Mucosa of rectum (tissue), 2 donors: ENCODE measurements around the gene PAPSS2.

Source experiments
- H3K27ac ChIP-seq, 2 donors: one replicate each; pipeline ENCODE4 v1.7.0; 2013; ENCODE audit warnings: inconsistent platforms in 2 of 2, low read depth in 2 of 2, low read length in 2 of 2
- H3K27me3 ChIP-seq, 2 donors: one replicate each; pipeline ENCODE4 v1.7.0; 2013; ENCODE audit warnings: low read length in 2 of 2; ENCODE audit not compliant: control insufficient read depth in 2 of 2, insufficient read depth in 2 of 2
- H3K36me3 ChIP-seq, 2 donors: one replicate each; pipeline ENCODE4 v1.7.0; 2013; ENCODE audit warnings: low read length in 2 of 2; ENCODE audit not compliant: control insufficient read depth in 2 of 2, insufficient read depth in 2 of 2
- H3K4me1 ChIP-seq, 2 donors: one replicate each; pipeline ENCODE4 v1.7.0; 2013; ENCODE audit warnings: low read length in 2 of 2, mild to moderate bottlenecking in 1 of 2; ENCODE audit not compliant: control insufficient read depth in 2 of 2, insufficient read depth in 2 of 2
- H3K4me3 ChIP-seq, 2 donors: one replicate each; pipeline ENCODE4 v1.7.0; 2013; ENCODE audit warnings: low read length in 2 of 2
- H3K9ac ChIP-seq, 2 donors: one replicate each; pipeline ENCODE4 v1.7.0; 2013; ENCODE audit warnings: low read length in 2 of 2, low read depth in 1 of 2, mild to moderate bottlenecking in 1 of 2
- H3K9me3 ChIP-seq, 2 donors: one replicate each; pipeline ENCODE4 v1.7.0; 2013; ENCODE audit warnings: low read length in 2 of 2; ENCODE audit not compliant: control insufficient read depth in 2 of 2
- donor health status: healthy.
- donor health status: Normal muscosa, but diverticular disease.

PAPSS2 gene

DNA sequence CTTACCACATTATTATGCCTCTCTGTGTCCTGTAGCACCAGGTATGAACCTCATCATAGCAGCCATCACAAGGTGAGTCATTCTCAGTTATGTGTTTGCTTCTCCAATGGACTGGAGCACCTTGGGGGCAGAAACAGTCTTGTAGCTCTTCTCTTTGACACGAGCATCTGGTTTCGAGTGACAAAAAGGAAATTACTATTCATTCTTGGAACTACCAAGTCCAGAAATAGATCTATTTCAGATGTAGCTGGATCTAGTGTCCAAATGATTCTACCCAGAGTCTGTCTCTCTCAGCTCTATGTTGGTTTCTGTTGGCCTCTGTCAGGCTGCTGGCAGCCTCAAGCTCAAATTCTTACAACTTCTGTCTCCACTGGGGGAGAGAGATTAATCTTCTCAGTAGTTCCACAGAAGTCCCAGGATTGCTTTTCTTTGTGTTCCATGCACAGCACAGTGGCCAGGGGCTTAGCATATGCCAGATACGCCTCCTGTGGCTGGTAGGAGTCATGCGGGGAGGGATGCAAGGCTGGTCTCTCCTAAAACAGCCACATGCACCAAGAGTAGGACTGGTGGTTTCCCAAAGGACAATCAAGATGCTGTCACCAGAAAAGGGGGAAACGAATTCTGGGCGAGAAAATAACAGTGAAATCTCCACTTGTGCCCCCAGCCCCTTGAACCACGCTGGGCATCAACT is 37.2 kb upstream of the PAPSS2 start:
- no peaks in the 10 kb centered on the region for H3K27me3 ChIP-seq
- H3K9ac ChIP-seq = no peak overlapping the region
- H3K9me3 ChIP-seq = no peaks in the 10 kb centered on the region
- no peaks in the 10 kb centered on the region for H3K36me3 ChIP-seq
- no peak overlapping the region for H3K4me3 ChIP-seq
- H3K4me1 ChIP-seq = peaks cover 2 to 11% of the 10 kb centered on the region in 2 donors
- no peak overlapping the region for H3K27ac ChIP-seq

DNA sequence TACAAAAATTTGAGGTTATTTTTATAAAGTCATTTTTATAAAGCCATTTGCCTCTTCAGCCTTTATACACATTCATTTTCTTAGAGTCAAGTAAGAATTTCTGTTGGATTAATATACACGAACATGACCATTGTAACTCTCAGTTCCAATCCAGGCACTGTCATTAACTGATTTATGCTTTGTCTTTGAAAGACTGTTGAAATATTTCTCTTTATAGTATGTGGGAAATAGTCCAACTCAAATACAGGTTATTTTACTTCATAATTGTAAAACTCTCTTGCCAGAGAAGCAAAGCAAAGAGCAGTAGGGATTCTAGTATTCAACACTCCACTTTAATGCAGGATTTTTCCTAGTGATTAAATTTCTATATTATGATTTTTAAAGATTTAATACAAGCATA is 36.5 kb upstream of the PAPSS2 start:
- Histone ChIP-seq H3K9me3 (no peaks in the 10 kb centered on the region), H3K27me3 (no peaks in the 10 kb centered on the region), H3K4me1 (peaks cover 2 to 11% of the 10 kb centered on the region in 2 donors), H3K9ac (no peak overlapping the region), H3K27ac (no peak overlapping the region), H3K36me3 (no peaks in the 10 kb centered on the region), H3K4me3 (no peak overlapping the region)

DNA sequence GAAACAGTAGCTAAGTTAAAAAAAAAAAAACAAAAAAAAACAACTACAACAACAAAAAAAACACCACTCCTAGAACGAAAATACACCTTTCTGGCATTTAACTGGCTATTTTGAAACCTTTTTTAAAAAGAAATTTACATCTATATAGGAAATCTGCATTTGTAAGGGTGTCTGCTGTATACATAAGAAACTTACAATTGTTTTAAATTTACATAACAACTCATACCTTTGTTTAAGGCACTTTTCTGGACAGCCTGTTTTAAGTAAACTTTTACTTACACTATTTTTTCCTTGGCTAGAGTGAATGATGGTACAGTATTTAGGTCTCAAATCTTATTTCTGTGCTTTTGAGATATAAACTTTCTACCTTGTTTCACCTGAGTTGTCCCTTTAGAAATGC is 34.0 kb upstream of the PAPSS2 start:
- H3K9ac ChIP-seq = no peak overlapping the region
- no peak overlapping the region for H3K4me3 ChIP-seq
- no peak overlapping the region for H3K27ac ChIP-seq
- H3K9me3 ChIP-seq = no peaks in the 10 kb centered on the region
- no peaks in the 10 kb centered on the region for H3K27me3 ChIP-seq
- H3K36me3 ChIP-seq = no peaks in the 10 kb centered on the region
- peaks cover 0 to 2% of the 10 kb centered on the region in 2 donors for H3K4me1 ChIP-seq

DNA sequence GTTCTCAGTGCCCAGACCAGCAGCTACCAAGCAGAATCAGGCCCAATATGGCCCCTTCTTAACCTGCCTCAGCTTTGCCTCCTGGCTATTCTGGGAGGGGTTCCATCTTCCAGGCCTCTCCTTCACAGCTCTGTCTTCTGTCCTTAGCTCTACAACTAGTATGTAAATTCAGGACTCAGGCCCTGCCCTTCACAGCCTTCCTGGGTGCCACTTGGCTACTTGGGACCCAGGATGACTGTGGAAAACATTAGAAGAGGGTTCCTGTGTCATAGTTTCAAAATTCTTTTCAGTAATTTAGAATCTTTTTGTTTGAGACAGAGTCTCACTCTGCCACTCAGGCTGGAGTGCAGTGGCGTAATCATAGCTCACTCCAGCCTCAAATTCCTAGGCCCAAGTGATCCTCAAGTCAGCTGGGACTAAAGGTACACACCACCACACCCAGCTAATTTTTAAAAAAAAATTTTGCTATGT is 33.2 kb upstream of the PAPSS2 start:
- no peak overlapping the region for H3K27ac ChIP-seq
- no peaks in the 10 kb centered on the region for H3K36me3 ChIP-seq
- H3K4me3 ChIP-seq = no peak overlapping the region
- no peaks in the 10 kb centered on the region for H3K9me3 ChIP-seq
- H3K9ac ChIP-seq = no peak overlapping the region
- no peaks in the 10 kb centered on the region for H3K27me3 ChIP-seq
- peaks cover 0 to 2% of the 10 kb centered on the region in 2 donors for H3K4me1 ChIP-seq

DNA sequence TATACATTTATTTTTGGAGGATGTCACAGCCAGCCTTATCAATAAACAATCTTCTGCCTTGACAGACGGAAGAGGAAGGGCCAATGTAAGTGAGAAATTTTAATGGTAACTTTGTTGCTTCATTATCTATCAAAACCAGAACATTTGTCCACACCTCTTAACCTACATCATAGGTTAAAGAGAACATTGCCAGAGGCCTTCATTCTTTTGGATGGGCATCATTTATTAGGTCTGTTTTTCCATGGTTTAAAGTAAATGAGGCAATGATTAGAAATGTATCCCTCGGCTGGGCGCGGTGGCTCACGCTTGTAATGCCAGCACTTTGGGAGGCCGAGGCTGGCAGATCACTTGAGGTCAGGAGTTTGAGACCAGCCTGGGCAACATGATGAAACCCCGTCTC is 29.5 kb upstream of the PAPSS2 start:
- H3K9me3 ChIP-seq = no peaks in the 10 kb centered on the region
- no peak overlapping the region for H3K9ac ChIP-seq
- no peaks in the 10 kb centered on the region for H3K27me3 ChIP-seq
- H3K27ac ChIP-seq = no peak overlapping the region
- no peaks in the 10 kb centered on the region for H3K4me1 ChIP-seq
- H3K36me3 ChIP-seq = no peaks in the 10 kb centered on the region
- H3K4me3 ChIP-seq = no peak overlapping the region

DNA sequence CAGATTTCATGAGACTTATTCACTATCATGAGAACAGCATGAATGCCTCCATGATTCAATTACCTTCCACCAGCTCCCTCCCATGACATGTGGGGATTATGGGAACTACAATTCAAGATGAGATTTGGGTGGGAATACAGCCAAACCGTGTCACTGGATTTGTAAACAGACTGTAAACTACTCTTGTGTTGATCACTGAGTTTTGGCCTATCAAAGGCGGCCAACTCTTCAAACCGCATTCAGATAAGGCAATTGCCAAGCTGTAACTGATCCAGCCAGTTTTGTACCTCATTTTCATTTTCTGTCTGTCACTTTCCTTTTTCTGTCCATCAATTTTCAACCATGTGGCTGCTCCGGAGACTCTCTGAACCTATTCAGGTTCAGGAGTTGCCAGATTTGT is 27.2 kb upstream of the PAPSS2 start:
- no peaks in the 10 kb centered on the region for H3K27me3 ChIP-seq
- no peaks in the 10 kb centered on the region for H3K9me3 ChIP-seq
- no peak overlapping the region for H3K9ac ChIP-seq
- H3K36me3 ChIP-seq = no peaks in the 10 kb centered on the region
- no peak overlapping the region for H3K27ac ChIP-seq
- no peak overlapping the region for H3K4me3 ChIP-seq
- peaks cover 0 to 3% of the 10 kb centered on the region in 2 donors for H3K4me1 ChIP-seq

DNA sequence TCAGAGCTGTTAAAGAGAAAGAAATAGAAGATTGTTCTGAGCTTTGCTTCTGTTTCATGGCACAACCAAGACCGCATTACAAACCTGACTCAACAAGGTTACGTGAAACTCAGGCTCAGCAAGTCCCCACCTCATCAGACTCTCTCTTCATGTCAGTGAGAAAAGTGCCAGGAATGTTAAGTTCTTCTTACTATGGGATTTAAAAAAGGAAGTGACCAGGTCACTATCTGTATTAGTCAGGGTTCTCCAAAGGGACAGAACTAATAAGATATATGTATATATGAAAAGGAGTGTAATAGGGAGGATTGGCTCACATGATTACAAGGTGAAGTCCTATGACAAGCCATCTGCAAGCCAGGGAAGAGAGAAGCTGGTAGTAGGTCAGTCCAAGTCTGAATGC is 25.4 kb upstream of the PAPSS2 start:
- H3K4me1 ChIP-seq = peaks cover 0 to 3% of the 10 kb centered on the region in 2 donors
- no peak overlapping the region for H3K27ac ChIP-seq
- H3K27me3 ChIP-seq = no peaks in the 10 kb centered on the region
- no peak overlapping the region for H3K4me3 ChIP-seq
- H3K36me3 ChIP-seq = no peaks in the 10 kb centered on the region
- H3K9ac ChIP-seq = no peak overlapping the region
- H3K9me3 ChIP-seq = no peaks in the 10 kb centered on the region

DNA sequence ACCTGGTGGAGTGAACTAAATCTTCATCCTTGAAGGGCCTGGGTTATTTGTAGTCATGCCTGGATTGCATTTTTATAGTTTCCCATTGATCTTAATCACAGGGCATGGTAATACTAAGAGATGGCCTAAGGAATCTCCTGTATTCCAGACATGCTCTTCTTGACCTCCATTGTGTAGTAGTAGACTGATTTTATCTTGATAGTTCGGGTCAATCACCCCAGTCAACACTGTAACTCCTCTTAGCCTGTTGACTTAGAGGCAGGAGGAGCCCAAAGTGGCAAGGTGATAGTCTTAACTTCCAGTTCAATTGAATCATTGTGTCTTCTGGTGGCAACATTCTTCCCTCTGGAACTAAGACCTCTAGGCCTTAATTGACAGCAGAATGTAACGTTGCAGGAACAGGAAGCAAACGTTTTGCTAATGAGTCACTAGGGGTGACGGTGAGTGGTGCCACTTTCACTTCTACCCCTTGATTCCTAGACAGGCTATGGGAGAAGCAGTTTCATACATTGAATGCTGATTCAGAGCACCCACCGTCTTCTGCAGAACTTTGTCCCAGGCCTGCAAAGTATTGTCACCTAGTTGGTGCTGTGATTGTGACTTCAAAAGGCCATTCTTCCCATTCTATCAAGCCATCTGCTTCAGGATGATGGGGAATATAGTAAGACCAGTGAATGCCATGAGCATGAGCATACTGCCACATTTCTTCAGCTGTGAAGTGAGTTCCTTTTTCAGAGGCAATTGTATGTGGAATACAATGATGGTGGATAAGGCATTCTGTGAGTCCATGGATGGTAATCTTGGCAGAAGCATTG is 24.0 kb upstream of the PAPSS2 start:
- Histone ChIP-seq H3K27ac (no peak overlapping the region), H3K27me3 (no peaks in the 10 kb centered on the region), H3K9me3 (no peaks in the 10 kb centered on the region), H3K4me1 (peaks cover 0 to 3% of the 10 kb centered on the region in 2 donors), H3K4me3 (no peak overlapping the region), H3K9ac (no peak overlapping the region), H3K36me3 (no peaks in the 10 kb centered on the region)

DNA sequence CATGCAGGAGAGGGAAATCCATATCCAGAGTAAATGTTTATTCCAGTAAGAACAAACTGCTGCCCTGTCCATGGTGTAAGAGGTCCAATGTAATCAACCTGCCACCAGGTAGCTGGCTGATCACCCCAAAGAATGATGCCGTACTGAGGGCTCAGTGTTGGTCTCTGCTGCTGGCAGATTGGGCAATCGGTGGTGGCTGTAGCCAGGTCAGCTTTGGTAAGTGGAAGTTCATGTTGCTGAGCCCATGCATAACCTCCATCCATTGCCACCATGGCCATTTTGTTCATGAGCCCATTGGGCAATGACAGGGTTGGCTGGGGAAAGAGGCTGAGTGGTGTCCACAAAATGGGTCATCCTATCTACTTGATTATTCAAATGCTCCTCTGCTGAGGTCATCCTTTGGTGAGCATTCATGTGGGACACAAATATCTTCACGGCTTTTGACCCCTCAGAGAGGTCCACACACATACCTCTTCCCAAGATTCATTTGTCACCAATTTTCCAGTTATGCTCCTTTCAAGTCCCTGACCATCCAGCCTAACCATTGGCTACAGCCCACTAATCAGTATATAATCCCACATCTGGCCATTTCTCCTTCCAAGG is 23.3 kb upstream of the PAPSS2 start:
- Histone ChIP-seq H3K9me3 (no peaks in the 10 kb centered on the region), H3K4me3 (no peak overlapping the region), H3K4me1 (peaks cover 0 to 3% of the 10 kb centered on the region in 2 donors), H3K27me3 (no peaks in the 10 kb centered on the region), H3K36me3 (no peaks in the 10 kb centered on the region), H3K9ac (no peak overlapping the region), H3K27ac (no peak overlapping the region)

DNA sequence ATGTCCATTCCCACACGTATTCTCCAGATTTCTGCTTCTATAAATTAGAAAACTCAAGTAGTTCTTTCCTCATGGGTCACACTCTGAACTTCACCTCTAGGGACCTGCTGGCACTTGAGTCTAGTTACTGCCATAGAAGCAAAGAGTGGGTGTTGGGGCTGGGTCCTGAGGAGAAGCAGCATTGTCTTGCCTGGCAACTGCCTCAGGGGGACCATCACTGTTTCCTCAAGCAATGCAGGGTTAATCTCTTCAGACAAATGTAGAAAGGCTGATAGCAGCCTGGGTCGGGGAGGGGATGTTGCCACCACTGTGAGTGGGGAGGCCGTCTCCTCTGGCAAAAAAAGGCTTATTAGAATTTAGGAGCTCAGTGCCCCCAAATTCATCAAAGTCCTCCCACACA is 20.2 kb upstream of the PAPSS2 start:
- Histone ChIP-seq H3K9ac (no peak overlapping the region), H3K4me1 (peaks cover 0 to 3% of the 10 kb centered on the region in 2 donors), H3K36me3 (no peaks in the 10 kb centered on the region), H3K27ac (no peak overlapping the region), H3K9me3 (no peaks in the 10 kb centered on the region), H3K4me3 (no peak overlapping the region), H3K27me3 (no peaks in the 10 kb centered on the region)
